Colonic mucosa (tissue), 4 donors: ENCODE results near the gene TRIM33. TPM values are rescaled to one million over a fixed set of nuclear protein-coding genes. Genes with fewer than 3 reads are reported as not detected.

Experiments
- DNase-seq: peaks from one replicate; pipeline ENCODE4 v3.0.0-alpha.2; 2020
- H3K27ac ChIP-seq: fragments of 200-600 bp; one replicate; pipeline ENCODE4 v1.8.0; 2021
- H3K27me3 ChIP-seq: fragments of 200-600 bp; one replicate; pipeline ENCODE4 v1.8.0; 2021
- H3K36me3 ChIP-seq: fragments of 200-600 bp; one replicate; pipeline ENCODE4 v1.8.0; 2021
- H3K4me1 ChIP-seq: fragments of 200-600 bp; one replicate; pipeline ENCODE4 v1.8.0; 2021; ENCODE audit warnings: mild to moderate bottlenecking
- H3K4me3 ChIP-seq: fragments of 200-600 bp; one replicate; pipeline ENCODE4 v1.8.0; 2021
- H3K9ac ChIP-seq, 2 donors: one replicate each; pipeline ENCODE4 v1.7.0; 2013; ENCODE audit warnings: control low read depth in 2 of 2, low read depth in 2 of 2, low read length in 2 of 2
- H3K9me3 ChIP-seq: fragments of 200-600 bp; one replicate; pipeline ENCODE4 v1.8.0; 2021
- CTCF ChIP-seq: fragments of 200-600 bp; IDR thresholded peaks from one replicate; pipeline ENCODE4 v1.8.0; 2022; ENCODE audit warnings: antibody characterized with exemption, mild to moderate bottlenecking
- intact Hi-C: fragments of 100-400 bp; cut with DNase I; formaldehyde crosslinking; loops from one replicate; pipeline ENCODE4 v1.14.1; 2022
- total RNA-seq, 2 donors: library from RNA; stranded (reverse); fragmentation: NEBNext Ultra II Directional in 1 of 2; extraction: Animal tissue kit (Norgen Biotek cat#: 25700) in 1 of 2; gene quantifications; one replicate each; pipeline ENCODE4 v1.2.1, GENCODE V29; 2021
- donor health status: healthy.
- donor health status: DM: no; HTN: no; CAD: no.
- donor health status: DM: no; HTN: no; CAD: no.

Gene TRIM33
- total RNA-seq, 2 donors from 2014 or later: 26.7 to 29.2 TPM

GRCh38 chr1:114345930-114346479 is 165.0 kb downstream of the TRIM33 start:
- no peak for TF ChIP-seq CTCF
- peak; percentile 24 for DNase-seq
- Histone ChIP-seq H3K9ac (peak overlapping the region; percentile 15 to 54), H3K27me3 (no peaks in the 10 kb centered on the region), H3K27ac (peak overlapping the region; percentile 13), H3K4me3 (peak overlapping the region; percentile 35), H3K36me3 (no peaks in the 10 kb centered on the region), H3K9me3 (no peaks in the 10 kb centered on the region), H3K4me1 (no peaks in the 10 kb centered on the region)
- intact Hi-C loops: loop anchor here (5.0 to 10.0 kb wide), 4 partner anchors 81 to 706 kb away; partner anchors contain the start of gene DENND2C

GRCh38 chr1:114344656-114345055 is 166.3 kb downstream of the TRIM33 start:
- Histone ChIP-seq H3K27me3 (no peaks in the 10 kb centered on the region), H3K9ac (no peak overlapping the region), H3K4me3 (no peak overlapping the region), H3K36me3 (no peaks in the 10 kb centered on the region), H3K27ac (no peak overlapping the region), H3K4me1 (no peaks in the 10 kb centered on the region), H3K9me3 (no peaks in the 10 kb centered on the region)
- no peak for TF ChIP-seq CTCF
- intact Hi-C loops: loop anchor here (5.0 to 10.0 kb wide), 4 partner anchors 83 to 708 kb away; partner anchors contain the start of gene DENND2C
- DNase-seq: no peak

Other genes with a start within 250 kb of the TRIM33 start
- gene BCAS2, start 70.4 kb upstream of the TRIM33 start, total RNA-seq: 10 to 100 TPM; 31.7 to 37.0 TPM
- 1 to 10 TPM in 1 of 2 donors, under 1 TPM in 1; 0.84 to 1.3 TPM for gene DENND2C, start 158.8 kb upstream of the TRIM33 start, total RNA-seq
- gene AMPD1, start 184.3 kb upstream of the TRIM33 start, total RNA-seq: 1 to 10 TPM in 1 of 2 donors, under 1 TPM in 1; 0.50 to 1.4 TPM
- 10 to 100 TPM; 40.6 to 54.8 TPM for gene NRAS, start 205.6 kb upstream of the TRIM33 start, total RNA-seq
- 100 to 1,000 TPM; 381 to 523 TPM for gene CSDE1, start 246.8 kb upstream of the TRIM33 start, total RNA-seq